G401.6 (cell line): ENCODE measurements around the gene ENKD1.

Experiments
- FAIRE-seq: peaks from 2 replicates; lab custom pipeline; 2012; peaks lifted over from hg19 to GRCh38; lab: Jason Lieb, UNC

ENKD1 gene

DNA sequence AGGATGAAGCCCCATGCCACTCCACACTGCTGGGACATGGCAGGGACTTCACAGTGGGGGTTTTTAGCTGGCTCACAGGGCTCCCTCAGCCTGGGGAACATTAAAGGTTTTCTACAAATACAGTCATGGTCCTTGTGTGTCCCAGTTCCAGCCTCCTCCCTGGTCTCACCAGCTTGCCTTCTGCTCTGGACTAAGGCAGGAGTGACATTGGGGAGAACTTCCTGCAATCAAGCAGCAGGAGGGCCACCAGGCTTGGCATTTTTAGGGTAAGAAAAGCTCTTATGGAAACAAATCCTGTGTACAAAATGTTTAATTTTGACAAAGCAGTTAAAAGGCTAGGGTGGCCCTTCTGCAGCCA lies 3.9 kb downstream of the ENKD1 start:
- no peak for FAIRE-seq

DNA sequence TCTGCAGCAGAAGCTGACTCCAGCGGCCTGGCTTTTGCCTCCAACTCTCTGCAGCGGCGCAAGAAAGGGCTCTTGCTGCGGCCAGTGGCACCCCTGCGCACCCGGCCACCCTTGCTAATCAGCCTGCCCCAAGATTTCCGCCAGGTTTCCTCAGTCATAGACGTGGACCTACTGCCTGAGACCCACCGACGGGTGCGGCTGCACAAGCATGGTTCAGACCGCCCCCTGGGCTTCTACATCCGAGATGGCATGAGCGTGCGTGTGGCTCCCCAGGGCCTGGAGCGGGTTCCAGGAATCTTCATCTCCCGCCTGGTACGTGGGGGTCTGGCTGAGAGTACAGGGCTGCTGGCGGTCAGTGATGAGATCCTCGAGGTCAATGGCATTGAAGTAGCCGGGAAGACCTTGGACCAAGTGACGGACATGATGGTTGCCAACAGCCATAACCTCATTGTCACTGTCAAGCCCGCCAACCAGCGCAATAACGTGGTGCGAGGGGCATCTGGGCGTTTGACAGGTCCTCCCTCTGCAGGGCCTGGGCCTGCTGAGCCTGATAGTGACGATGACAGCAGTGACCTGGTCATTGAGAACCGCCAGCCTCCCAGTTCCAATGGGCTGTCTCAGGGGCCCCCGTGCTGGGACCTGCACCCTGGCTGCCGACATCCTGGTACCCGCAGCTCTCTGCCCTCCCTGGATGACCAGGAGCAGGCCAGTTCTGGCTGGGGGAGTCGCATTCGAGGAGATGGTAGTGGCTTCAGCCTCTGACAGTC lies 4.5 kb downstream of the ENKD1 start:
- FAIRE-seq, result no peak

DNA sequence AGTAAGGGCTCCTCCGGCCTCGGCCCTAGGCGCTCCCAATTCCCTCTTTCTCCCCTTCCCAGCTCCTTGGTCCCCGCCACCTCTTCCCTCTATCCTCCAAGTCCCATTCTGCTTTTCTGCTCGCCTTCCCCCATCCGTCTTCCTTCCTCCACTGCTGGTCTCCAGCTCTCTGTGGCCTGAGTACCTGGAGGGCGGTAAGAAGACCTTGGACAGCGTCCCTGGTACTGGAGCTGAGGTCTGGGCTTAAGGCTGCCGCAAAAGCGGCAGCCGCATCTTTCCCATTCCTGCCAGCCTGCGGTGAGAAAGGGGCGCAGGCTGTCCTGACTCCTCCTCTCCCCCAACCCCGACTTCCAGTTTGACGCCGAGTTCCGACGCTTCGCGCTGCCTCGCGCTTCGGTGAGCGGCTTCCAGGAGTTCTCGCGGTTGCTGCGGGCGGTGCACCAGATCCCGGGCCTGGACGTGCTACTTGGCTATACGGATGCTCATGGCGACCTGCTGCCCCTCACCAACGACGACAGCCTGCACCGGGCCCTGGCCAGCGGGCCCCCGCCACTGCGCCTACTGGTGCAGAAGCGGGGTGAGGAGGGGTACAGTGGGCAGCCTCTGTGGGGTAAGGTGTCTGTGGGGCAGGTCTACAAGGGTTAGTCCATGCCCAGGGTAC lies 5.3 kb downstream of the ENKD1 start:
- FAIRE-seq, result no peak

DNA sequence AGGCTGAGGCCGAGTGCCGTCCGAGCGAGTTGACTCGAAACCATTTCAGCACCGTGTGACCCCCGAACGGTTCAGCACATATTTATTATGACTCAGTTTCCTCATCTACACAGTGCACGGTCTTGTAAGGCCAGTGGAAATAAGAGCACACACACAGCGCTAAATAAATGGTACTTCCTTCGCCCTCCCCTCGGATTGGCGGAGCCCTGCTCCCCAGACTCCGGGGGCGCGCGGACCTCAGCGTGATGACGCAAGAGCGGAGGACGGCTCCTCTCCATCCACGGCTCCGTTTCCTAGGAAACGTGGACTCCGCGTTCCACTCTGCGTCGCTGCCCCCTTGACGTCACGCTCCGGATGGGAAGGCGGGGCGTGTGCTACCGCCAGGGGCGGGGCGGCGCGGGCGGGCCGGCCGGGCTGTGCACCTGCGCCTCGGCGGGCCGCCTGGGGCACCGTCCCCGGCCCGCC lies 6.0 kb downstream of the ENKD1 start, which contains the start of gene PARD6A:
Gene PARD6A (plus strand): TSS at position 397 of the 465 bp plus-strand sequence. CDS start 79 bp downstream, outside the sequence.
- peak; percentile 85 for FAIRE-seq

DNA sequence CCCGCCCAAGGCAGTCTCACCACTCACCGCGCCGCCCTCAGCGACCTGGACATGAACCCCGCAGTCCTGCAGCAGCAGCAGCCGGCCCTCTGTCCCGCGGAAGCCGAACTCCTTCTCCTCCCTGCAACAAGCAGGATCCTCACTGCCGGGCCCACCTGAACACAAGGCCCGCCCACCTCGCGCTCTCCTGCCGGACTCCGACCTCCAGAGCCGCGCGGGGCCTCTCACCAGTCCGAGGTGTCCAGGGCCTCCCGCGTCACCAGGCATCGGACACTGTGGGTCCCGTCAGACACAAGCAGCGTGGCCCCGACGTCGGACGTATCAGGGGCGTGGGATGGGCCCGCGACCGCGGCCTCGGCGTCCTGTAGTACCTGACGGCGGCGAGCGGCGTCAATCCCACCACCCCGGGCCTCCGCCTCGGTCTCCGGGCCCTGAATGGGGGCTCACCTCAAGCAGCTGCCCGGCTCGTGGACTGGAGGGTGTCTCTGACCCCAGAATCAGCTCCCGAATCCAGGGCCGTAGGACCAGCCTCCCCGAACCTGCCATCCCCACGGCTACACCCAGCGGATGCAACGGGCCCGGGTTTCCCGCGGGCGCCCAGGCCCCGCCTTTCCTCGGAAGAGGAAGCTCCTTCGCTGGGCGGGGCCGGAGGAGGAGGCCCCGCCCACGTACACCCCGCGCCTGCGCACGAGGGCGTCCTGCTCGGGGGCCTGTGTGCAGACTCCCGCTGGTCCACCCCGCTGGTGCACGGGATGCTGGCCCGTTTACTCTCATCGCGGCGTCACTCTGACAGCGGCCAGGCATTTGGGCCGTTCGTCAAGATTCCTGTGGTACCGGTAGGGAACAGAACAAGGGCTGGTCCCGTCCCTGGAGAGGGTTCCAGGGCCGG lies 6.6 kb downstream of the ENKD1 start, which contains the start of gene ACD:
Gene ACD (minus strand): TSS at position 586 of the 889 bp plus-strand sequence. CDS start 40 bp downstream, at position 546.
- peak; percentile 62 for FAIRE-seq

DNA sequence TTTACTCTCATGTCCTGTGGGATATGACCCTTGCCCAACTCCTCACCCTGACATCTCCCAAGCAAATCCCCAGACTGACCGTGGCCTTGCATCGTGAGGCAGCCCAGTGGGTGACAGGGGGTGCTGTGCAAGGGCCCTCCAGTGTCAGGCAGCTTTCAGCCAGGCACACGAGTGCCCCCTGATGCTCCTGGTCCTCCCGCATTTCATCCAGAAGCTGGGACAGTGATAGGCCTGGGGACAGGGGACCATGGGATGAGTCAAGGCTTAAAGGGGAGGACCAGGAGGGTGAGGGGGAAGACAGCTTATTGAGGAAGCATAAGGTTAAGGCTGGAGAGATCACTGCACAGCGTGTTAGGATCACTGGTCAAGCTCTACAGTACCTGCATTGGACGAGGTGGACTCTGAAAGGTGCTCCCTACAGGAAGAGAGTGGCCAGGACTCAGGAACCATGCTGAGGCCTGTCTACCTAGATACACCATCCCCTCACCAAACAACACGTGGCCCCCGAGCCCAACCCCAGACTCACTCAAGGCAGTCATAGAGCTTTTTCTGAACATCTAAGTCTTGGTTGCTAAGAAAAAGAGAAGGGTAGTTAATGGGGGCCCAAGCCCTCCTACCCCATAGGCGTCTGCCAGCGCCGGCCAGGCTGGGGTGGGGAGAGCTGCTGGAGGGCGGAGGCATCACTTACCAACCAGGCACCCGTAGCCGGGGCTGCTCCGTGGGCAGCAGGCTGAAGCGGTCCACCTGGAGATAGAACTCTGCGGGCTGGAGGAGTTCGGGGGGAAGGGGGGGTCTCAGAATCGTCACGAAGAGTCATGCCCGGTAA lies 7.5 kb downstream of the ENKD1 start:
- no peak for FAIRE-seq

DNA sequence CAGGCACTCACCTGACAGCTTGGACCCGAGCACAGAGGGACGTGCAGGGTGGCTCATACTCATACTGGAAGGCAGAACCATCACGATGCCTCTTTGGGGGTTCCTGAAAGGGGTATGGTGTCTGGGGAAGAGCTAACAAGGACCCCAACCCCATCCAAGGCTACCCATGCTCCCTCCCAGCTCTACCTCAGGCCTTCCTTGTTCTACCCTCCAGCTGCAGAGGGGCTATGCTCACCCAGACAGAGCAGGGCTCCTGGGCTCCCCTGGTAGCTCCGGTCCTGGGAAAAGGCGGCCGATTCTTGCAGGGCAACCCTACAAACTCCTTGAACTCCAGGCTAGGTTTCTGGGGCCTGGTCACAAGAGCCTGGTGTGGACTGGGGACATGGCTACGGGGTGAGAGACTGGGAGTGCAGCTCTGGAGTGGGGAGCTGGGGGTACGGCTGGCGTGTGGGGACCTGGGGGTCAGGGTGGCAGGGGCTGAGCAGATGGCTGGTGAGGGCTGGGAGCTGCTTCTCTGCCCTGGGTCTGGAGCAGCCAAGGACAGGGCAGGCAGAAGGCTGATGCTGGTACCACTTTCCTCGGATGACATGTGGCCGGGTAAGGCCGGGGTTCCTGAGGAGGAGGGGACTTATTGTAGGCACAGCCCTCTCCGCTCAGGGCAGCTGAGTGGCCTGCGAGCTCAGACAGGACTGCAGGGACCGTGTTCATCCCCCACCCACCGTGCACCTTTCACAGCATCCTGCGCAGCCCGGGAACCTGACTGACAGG lies 8.6 kb downstream of the ENKD1 start:
- FAIRE-seq, result no peak

DNA sequence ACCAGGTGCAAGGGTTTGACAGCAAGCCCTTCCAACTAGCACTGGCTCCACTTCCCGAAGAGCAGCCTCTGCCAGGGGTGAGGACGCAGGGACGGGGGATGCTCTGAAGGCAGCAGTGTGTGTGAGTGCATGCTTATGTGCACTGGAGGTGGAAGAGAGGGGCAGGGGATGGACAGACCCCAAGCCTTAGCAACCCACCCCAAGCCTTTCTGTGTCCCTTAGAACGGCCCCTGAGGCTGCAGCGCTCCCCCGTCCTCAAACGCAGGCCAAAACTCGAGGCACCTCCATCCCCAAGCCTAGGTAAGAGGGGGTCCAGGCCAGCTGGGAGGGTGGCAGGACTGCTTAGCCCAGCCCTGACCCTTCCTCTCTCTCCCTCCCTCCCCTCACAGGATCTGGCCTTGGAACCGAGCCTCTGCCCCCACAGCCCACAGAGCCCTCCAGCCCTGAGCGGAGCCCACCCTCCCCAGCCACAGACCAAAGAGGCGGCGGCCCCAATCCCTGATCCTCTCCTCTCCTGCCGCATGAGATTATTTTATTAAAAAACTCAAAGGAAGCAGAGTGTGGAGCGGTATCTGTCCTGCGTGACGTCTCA lies 9.4 kb downstream of the ENKD1 start:
- FAIRE-seq, result no peak

DNA sequence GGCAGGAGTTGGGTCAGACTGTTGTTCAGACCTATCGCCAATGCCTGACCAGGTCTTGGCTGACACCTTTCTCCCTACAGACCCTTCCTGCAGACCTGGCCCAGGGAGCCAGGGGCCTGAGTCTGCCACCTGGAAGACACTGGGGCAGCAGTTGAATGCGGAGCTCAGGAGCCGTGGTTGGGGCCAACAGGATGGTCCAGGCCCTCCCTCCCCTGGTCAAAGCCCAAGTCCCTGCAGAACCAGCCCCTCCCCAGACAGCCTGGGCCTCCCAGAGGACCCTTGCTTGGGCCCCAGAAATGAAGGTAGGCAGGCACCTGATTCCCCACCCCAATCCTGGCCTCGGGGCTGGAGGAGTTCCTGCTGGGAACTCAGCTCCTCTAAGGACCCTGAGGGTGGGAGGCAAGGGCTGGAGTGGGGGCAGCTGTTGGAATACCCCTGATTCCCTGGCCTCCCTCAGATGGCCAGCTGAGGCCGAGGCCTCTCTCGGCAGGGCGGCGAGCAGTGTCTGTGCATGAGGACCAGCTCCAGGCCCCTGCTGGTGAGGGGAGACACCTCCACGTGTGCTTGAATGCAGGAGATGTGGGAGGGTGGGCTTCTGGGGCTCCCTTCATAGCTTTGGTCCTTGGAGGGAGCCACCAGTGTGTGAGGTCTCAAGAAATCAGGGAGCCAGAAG lies 10.1 kb downstream of the ENKD1 start:
- no peak for FAIRE-seq

DNA sequence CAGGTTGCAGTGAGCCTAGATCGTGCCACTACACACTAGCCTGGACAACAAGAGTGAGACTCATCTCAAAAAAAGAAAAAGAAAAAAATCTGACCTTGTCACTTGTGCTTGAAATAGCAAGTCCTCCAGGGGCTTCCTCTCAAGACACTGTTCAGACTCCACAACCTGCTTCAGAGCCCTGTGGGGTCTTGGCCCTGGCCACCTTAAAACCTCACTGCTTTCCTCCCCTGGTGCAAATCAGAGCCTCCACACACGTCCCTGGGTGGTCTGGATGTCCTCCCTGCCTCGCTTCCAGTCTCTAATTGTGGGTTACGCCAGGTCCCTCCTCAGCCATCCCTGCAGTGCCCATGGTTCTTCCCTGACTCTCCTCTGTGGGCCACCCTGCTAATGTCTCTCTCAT lies 11.2 kb downstream of the ENKD1 start:
- FAIRE-seq, result no peak

DNA sequence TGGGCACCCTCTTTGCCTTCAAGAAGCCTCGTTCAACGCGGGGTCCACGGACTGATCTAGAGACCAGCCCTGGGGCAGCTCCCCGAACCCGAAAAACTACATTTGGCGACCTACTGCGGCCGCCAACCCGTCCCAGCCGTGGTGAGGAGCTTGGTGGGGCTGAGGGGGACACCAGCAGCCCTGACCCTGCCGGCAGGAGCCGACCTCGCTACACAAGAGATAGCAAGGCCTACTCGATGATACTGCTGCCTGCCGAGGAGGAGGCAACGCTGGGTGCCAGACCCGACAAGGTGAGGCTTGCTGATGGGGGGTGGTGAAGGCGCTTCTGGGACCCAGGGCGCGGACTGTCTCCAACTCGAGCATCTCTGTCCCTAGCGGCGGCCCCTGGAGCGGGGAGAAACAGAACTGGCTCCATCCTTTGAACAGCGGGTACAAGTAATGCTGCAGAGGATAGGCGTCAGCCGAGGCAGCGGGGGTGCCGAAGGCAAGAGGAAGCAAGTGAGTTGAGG lies 12.1 kb downstream of the ENKD1 start:
- FAIRE-seq, result no peak

DNA sequence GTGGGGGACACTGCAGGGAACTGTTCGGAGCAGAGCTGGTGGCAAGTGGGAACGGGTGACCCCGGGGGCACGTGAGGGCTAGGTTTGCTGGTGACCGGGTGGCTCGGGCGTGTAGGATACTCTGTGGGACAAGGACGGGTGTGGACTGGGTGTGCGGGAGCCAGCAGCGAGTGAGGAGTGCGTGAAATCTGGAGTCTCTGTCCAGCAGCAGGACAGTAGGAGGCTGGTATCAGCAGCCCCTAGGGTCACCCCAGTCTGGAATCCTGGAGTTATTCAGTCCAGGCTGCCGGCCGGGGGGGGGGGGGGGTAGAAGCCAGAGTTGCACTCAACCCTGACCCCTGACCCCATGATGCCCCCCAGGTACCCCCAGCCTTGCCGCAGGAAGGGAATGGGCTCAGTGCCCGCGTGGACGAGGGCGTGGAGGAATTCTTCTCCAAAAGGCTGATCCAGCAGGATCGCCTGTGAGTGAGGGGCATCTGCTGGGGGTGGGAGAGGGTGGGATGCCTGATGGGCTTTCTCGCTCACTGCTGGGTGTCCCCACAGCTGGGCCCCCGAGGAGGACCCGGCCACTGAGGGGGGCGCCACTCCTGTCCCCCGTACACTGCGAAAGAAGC lies 12.7 kb downstream of the ENKD1 start:
- no peak for FAIRE-seq

DNA sequence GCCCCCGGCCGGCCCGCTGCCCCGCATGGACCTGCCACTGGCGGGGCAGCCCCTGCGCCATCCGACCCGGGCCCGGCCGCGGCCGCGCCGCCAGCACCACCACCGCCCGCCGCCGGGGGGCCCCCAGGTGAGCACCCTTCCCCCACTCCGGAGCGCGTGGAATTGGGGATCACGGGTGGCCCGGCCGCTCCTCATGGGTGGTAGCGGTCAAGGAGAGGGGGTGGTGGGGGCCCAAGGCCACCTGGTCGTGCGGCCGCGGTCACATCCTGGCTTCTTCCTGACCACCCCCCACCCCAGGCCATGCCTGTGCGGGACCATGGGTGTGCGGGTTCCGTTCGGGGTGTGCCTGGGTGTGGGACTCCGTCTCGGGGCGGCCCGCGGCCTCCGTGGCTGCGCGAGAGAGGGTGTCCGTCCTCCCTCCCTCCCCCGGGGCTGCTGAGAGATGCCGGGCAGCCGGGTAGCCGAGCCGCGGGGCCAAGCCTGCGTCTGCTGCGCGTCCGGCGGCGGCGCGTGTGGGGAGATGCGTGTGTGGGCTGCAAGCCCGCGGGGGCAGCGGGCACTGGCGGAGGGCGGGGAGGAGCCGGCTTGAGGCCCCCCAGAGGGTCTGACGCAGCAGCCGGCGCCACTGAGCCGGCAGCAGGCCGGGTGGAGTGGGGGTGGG lies 13.3 kb downstream of the ENKD1 start:
- FAIRE-seq, result no peak

DNA sequence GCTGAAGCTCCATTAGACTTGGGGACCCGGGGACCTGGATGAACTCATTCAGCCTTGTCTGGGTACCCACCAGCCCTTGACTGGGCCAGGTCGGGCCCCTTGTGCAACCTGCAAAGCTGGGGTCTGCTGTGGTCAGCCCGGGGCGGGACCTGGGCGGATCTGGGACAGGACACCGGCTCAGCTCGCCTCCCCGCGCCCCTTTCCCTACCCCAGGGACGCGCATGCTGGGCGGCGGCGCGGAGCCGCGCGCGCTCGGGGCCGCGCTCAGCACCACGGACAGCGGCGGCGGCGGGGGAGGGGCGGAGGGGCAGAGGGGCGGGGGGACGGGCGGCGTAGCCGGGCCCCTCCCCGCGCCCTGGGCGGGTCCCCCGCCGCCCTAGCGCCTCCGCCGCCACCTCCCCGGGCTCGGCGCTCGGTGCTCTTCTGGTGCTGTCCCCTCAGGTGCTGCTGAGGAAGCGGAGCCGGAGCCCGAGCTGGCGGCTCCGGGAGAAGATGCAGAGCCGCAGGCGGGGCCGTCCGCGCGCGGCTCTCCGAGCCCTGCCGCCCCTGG lies 13.9 kb downstream of the ENKD1 start:
- no peak for FAIRE-seq

DNA sequence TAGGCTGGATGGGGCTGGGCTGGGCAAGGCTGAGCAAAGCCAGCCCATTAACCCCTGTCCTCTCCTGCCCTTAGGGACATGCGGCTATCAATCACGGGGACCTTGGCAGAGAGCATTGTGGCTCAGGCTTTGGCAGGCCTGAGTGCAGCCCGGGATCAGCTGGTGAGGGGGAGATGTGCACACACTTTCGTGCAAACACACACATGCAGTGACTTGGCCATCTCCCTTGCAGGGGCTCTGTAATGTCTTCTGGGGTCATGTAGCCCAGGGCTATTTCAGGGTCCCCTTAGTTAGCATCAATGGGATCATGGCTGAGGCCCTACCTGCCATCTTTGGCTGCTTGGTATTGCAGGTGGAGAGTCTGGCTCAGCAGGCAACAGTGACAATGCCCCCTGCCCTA lies 14.7 kb downstream of the ENKD1 start:
- FAIRE-seq, result no peak

DNA sequence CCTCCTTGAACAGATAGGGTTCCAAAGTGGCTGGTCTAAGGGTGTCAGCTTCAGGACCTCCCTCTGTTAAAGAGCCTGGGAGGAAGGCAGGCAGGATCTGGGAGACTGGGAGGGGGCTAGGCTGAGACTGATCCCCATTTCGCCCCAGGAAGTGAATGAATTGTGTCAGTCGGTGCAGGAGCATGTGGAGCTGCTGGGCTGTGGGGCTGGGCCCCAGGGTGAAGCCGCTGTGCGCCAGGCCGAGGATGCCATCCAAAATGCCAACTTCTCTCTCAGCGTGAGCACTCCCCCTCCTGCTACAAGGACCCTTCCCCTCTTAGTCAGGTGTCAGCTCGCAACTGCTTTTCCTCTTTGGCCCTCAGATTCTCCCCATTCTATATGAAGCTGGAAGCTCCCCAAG lies 15.5 kb downstream of the ENKD1 start:
- no peak for FAIRE-seq

DNA sequence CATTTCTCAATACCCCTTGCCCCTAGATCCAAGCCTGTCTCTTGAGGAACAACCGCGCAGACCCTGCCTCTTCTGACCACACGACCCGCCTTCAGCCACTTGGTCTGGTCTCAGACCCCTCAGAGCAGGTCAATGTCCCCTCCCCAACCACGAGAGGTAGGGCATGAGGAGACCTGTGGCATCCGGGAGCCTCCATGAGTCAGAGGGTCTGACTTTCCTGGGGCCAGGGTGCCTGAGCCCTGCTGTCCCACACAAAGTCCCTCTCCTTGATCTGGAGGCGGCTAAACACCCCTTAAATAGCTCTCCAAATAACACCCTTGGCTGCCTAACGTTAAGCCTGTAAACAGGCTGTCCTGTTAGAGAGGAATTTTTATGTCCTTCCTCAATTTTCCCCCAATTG lies 16.5 kb downstream of the ENKD1 start:
- no peak for FAIRE-seq

DNA sequence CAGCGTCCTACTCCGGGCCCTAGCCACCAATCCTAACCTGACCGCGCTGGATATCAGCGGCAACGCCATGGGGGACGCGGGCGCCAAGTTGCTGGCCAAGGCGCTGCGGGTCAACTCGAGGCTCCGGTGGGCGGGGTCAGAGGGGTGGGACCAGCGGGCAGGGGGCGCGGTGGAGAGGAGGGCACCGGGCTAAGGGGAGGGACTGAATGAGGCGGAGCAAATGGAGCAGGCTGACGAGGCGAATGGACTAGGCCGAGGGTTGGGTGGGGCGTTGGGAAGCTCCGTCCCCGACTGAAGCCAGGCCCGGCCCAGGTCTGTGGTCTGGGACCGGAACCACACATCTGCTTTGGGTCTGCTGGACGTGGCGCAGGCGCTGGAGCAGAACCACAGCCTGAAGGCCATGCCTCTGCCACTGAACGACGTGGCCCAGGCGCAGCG lies 17.0 kb downstream of the ENKD1 start:
- no peak for FAIRE-seq
